ENCODE data around the gene ARID2. TPM values are rescaled to one million over a fixed set of nuclear protein-coding genes. Genes with fewer than 3 reads are reported as not detected.

ARID2 gene
- total RNA-seq, 6 donors from 2014 or later: 19.4 to 48.5 (median 27.0) TPM

DNA sequence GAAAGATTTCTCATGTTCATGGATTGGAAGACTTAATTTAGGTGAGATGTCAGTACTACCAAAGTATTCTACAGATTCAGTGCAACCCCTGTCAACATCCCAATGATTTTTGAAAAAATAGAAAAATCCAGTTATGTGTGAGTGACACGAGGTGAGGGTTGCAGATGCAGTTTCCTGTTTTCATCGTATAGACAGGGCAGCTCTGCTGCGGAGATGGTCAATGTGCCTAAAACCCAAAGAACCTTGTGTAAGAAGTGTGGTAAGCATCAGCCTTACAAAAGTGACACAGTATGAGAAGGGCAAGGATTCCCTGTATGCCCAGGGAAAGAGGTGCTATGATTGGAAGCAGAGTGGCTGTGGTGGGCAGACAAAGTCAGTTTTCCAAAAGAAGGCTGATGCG, 166.5 kb downstream of the ARID2 start:
- Histone ChIP-seq H3K9me3 (no peaks in the 10 kb centered on the region), H3K36me3 (peaks cover 12 to 64% (median 23%) of the 10 kb centered on the region in 4 donors), H3K27me3 (no peaks in the 10 kb centered on the region), H3K4me3 (no peak overlapping the region), H3K27ac (no peak overlapping the region), H3K4me1 (no peaks in the 10 kb centered on the region)
- ATAC-seq (ENCODE audit: low FRiP score in 2 of 2) (no peak), DNase-seq (no peak)
- WGBS, 2 donors: 91 to 97% methylated on average over 4 of the region's 4 CpGs
- TF ChIP-seq POLR2AphosphoS5 (IDR thresholded peaks at IDR 0.05): no peak
- no peak for TF ChIP-seq POLR2A (IDR thresholded peaks at IDR 0.05)
- TF ChIP-seq, protein P1, sequence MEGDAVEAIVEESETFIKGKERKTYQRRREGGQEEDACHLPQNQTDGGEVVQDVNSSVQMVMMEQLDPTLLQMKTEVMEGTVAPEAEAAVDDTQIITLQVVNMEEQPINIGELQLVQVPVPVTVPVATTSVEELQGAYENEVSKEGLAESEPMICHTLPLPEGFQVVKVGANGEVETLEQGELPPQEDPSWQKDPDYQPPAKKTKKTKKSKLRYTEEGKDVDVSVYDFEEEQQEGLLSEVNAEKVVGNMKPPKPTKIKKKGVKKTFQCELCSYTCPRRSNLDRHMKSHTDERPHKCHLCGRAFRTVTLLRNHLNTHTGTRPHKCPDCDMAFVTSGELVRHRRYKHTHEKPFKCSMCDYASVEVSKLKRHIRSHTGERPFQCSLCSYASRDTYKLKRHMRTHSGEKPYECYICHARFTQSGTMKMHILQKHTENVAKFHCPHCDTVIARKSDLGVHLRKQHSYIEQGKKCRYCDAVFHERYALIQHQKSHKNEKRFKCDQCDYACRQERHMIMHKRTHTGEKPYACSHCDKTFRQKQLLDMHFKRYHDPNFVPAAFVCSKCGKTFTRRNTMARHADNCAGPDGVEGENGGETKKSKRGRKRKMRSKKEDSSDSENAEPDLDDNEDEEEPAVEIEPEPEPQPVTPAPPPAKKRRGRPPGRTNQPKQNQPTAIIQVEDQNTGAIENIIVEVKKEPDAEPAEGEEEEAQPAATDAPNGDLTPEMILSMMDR (IDR thresholded peaks at IDR 0.05): no peak
- TF ChIP-seq EP300 (IDR thresholded peaks at IDR 0.05): no peak

DNA sequence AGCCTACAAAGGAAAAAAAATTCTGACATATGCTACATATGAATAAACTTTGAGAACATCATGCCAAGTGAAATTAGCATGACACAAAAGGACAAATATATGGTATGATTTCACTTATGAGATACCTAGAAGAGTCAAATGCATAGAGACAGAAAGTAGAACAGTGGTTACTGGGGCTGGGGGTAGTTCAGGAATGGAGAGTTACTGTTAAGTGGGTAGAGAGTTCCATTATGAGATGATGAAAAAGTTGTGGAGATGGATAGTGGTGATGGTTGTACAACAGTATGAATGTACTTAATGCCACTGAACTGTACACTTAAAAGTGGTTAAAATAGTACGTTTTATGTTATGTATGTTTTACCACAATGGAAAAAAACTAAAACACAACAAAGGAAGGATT, 168.6 kb downstream of the ARID2 start:
- DNase-seq (no peak), ATAC-seq (ENCODE audit: low FRiP score in 2 of 2) (no peak)
- H3K9me3 ChIP-seq: no peaks in the 10 kb centered on the region
- peaks cover 11 to 48% (median 15%) of the 10 kb centered on the region in 4 donors for H3K36me3 ChIP-seq
- no peaks in the 10 kb centered on the region for H3K4me1 ChIP-seq
- no peak for TF ChIP-seq POLR2A (IDR thresholded peaks at IDR 0.05)
- no peak for TF ChIP-seq POLR2AphosphoS5 (IDR thresholded peaks at IDR 0.05)
- TF ChIP-seq EP300 (IDR thresholded peaks at IDR 0.05): no peak
- TF ChIP-seq, protein P1 (IDR thresholded peaks at IDR 0.05): no peak
- no peaks in the 10 kb centered on the region for H3K27me3 ChIP-seq
- H3K4me3 ChIP-seq: no peak overlapping the region
- 95 to 96% methylated on average over 1 of the region's 1 CpG for WGBS, 2 donors
- H3K27ac ChIP-seq: no peak overlapping the region

DNA sequence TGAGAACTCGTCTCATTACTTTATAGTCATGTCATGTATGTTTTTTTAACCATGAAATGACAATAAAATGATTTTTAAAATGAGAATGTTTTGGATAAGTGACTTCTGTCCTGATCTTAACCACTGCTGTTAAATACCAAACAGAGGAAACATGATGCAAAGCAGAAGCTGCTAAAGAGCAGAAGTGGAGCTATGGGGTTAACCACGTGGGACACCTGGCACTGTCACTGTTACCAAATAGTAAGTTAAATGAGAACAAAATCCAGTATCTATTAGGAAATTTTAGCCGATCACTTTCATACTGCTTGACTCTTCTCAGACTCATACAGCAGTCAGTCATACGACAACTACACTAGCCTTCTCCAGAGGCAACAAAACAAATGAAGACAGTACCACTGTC, 178.4 kb downstream of the ARID2 start:
- TF ChIP-seq POLR2AphosphoS5 (IDR thresholded peaks at IDR 0.05): no peak
- TF ChIP-seq, protein P1 (IDR thresholded peaks at IDR 0.05): no peak
- TF ChIP-seq EP300 (IDR thresholded peaks at IDR 0.05): no peak
- TF ChIP-seq POLR2A (IDR thresholded peaks at IDR 0.05): no peak
- Histone ChIP-seq H3K27ac (no peak overlapping the region), H3K4me1 (no peaks in the 10 kb centered on the region), H3K27me3 (no peaks in the 10 kb centered on the region), H3K9me3 (no peaks in the 10 kb centered on the region), H3K36me3 (peaks cover 0 to 25% (median 6%) of the 10 kb centered on the region in 4 donors), H3K4me3 (no peak overlapping the region)
- WGBS, 2 donors: 60 to 70% methylated on average over 4 of the region's 4 CpGs
- ATAC-seq (ENCODE audit: low FRiP score in 2 of 2) (no peak), DNase-seq (no peak)

DNA sequence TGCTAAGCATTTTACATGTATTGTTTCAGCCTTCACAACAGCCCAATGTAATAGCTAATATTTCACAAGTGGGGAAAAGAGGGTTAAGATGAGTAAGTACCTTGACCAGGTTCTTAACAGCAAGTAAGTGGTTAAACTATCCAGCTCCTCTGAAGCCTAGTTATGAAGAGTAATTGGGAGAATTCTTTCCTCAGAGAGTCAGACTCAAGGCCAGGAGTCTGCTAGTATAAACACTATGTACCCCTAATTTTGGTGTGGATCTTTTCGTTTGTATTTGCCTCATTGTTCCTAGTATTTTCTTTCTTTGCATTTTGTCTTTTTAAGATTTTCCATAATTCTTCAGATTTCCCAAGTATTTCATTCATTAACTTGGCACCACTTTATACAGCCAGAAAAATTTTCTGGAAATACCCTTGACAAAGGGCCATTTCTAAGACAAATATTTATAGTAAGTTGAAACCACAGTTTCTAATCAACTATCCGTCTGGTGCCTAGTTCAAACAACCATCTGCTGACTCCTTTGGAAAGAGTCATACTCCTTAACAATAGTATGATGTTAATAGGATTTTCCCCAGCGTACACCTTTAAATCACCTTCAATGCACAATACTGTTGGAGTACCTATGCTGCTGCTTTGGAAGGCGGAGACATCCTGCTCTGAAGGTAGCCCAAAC, 179.7 kb downstream of the ARID2 start:
- 53% methylated on average over 4 of the region's 4 CpGs for WGBS, 2 donors
- TF ChIP-seq, protein P1 (IDR thresholded peaks at IDR 0.05): no peak
- TF ChIP-seq EP300 (IDR thresholded peaks at IDR 0.05) (no peak), POLR2AphosphoS5 (IDR thresholded peaks at IDR 0.05) (no peak), POLR2A (IDR thresholded peaks at IDR 0.05) (no peak)
- H3K27me3 ChIP-seq: no peaks in the 10 kb centered on the region
- DNase-seq: no peak
- no peak overlapping the region for H3K27ac ChIP-seq
- ATAC-seq (ENCODE audit: low FRiP score in 2 of 2): no peak
- H3K4me3 ChIP-seq: no peak overlapping the region
- peaks cover 0 to 21% (median under 1%) of the 10 kb centered on the region in 4 donors for H3K36me3 ChIP-seq
- H3K9me3 ChIP-seq: no peaks in the 10 kb centered on the region
- H3K4me1 ChIP-seq: no peaks in the 10 kb centered on the region

DNA sequence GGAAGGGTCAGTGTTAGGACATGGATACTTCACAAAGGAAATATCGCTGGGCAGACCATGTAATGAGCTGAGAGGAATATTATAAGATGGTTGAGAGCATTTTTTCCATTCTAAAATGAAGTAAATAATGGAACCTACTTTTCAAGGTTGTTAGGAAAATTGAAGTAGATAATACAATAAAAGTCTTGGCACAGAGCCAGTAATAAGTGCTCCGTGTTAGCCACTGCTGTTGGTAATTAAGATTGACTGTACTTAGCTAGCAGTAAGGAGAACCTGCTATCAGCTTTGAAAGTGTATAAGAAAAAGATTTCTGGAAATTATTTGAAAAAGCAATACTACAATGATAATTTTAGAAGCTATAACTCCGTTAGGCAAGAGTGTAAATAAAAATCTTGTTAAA, 183.3 kb downstream of the ARID2 start:
- ATAC-seq (ENCODE audit: low FRiP score in 2 of 2): no peak
- no peaks in the 10 kb centered on the region for H3K9me3 ChIP-seq
- TF ChIP-seq POLR2A (IDR thresholded peaks at IDR 0.05): no peak
- TF ChIP-seq, protein P1 (IDR thresholded peaks at IDR 0.05): no peak
- TF ChIP-seq POLR2AphosphoS5 (IDR thresholded peaks at IDR 0.05): no peak
- TF ChIP-seq EP300 (IDR thresholded peaks at IDR 0.05): no peak
- no peak overlapping the region for H3K27ac ChIP-seq
- H3K36me3 ChIP-seq: peaks cover 0 to 7% (median 0%) of the 10 kb centered on the region in 4 donors
- 43 to 57% methylated on average over 3 of the region's 3 CpGs for WGBS, 2 donors
- no peaks in the 10 kb centered on the region for H3K27me3 ChIP-seq
- H3K4me3 ChIP-seq: no peak overlapping the region
- H3K4me1 ChIP-seq: no peaks in the 10 kb centered on the region
- no peak for DNase-seq
